HEK293 (cell line): ENCODE results near the gene RAD23B.

Experiments used
- CTCF ChIA-PET: fragments of 350-600 bp; formaldehyde crosslinking; extraction: SDS; loops from one replicate; lab custom pipeline; 2021; ENCODE audit warnings: antibody characterized with exemption; lab: Yijun Ruan, JAX
- POLR2A ChIA-PET: fragments of 300-600 bp; formaldehyde crosslinking; extraction: SDS; loops from one replicate; lab custom pipeline; 2020; ENCODE audit warnings: antibody characterized with exemption, inconsistent platforms; lab: Yijun Ruan, JAX
- H3K27ac ChIP-seq: fragments of 200-500 bp; sonication (Bioruptor generic); 2 replicates; pipeline ENCODE4 v1.5.1; 2014; ENCODE audit warnings: low read depth, low read length, control low read depth, inconsistent platforms; ENCODE audit errors: extremely low read depth
- H3K36me3 ChIP-seq, 2 experiments: fragments of 200-500 bp in 1 of 2; sonication (Bioruptor generic) in 1 of 2; 1 replicate in 1 of 2; 2 replicates in 1 of 2; pipeline ENCODE4 v1.5.1; 2014 to 2017; ENCODE audit warnings: inconsistent platforms in 2 of 2, low read length in 2 of 2; ENCODE audit not compliant: control insufficient read depth in 2 of 2, insufficient read depth in 1 of 2
- H3K4me1 ChIP-seq: fragments of 200-500 bp; sonication (Bioruptor generic); 2 replicates; pipeline ENCODE4 v1.5.1; 2014; ENCODE audit warnings: mild to moderate bottlenecking, low read length, inconsistent platforms; ENCODE audit not compliant: control insufficient read depth, insufficient read depth
- H3K4me3 ChIP-seq: 2 replicates; pipeline ENCODE4 v1.5.1; 2011; ENCODE audit warnings: low read depth, mild to moderate bottlenecking, control low read depth, low read length, moderate library complexity
- H3K9me3 ChIP-seq: fragments of 200-500 bp; sonication (Bioruptor generic); 2 replicates; pipeline ENCODE4 v1.5.1; 2014; ENCODE audit warnings: low read depth, low read length, inconsistent platforms; ENCODE audit not compliant: control insufficient read depth, insufficient read depth
- GLIS1 ChIP-seq: fragments of 450-650 bp; formaldehyde crosslinking; IDR thresholded peaks from 2 replicates; pipeline ENCODE4 v1.5.1; 2016; ENCODE audit warnings: missing biosample characterization, missing genetic modification characterization
- HOXD13 ChIP-seq: sonication (generic); formaldehyde crosslinking; IDR thresholded peaks from 2 replicates; pipeline ENCODE4 v1.8.0; 2022; ENCODE audit warnings: missing genetic modification reagents, borderline replicate concordance
- KLF16 ChIP-seq: fragments of 450-650 bp; formaldehyde crosslinking; IDR thresholded peaks from 2 replicates; pipeline ENCODE4 v1.5.1; 2017; ENCODE audit warnings: missing biosample characterization, missing genetic modification characterization
- KLF8 ChIP-seq: fragments of 450-650 bp; formaldehyde crosslinking; IDR thresholded peaks from 2 replicates; pipeline ENCODE4 v1.5.1; 2016; ENCODE audit warnings: missing biosample characterization, missing genetic modification characterization
- PRDM2 ChIP-seq: fragments of 450-650 bp; formaldehyde crosslinking; IDR thresholded peaks from 2 replicates; pipeline ENCODE4 v1.5.1; 2016; ENCODE audit warnings: missing biosample characterization, missing genetic modification characterization, borderline replicate concordance
- SALL2 ChIP-seq: fragments of 450-650 bp; formaldehyde crosslinking; IDR thresholded peaks from 2 replicates; pipeline ENCODE4 v1.5.0; 2017; ENCODE audit warnings: missing biosample characterization, mild to moderate bottlenecking, missing genetic modification characterization, borderline replicate concordance
- ZBTB20 ChIP-seq: fragments of 450-650 bp; formaldehyde crosslinking; IDR thresholded peaks from 2 replicates; pipeline ENCODE4 v1.5.1; 2016; ENCODE audit warnings: missing biosample characterization, missing genetic modification characterization
- ZBTB48 ChIP-seq: fragments of 450-650 bp; formaldehyde crosslinking; IDR thresholded peaks from 2 replicates; pipeline ENCODE4 v1.5.1; 2016; ENCODE audit warnings: missing biosample characterization, missing genetic modification characterization
- ZFP41 ChIP-seq: fragments of 450-650 bp; formaldehyde crosslinking; IDR thresholded peaks from 2 replicates; pipeline ENCODE4 v1.5.1; 2016; ENCODE audit warnings: missing biosample characterization, missing genetic modification characterization, borderline replicate concordance
- ZFP69B ChIP-seq: fragments of 450-650 bp; formaldehyde crosslinking; IDR thresholded peaks from 2 replicates; pipeline ENCODE4 v1.5.1; 2016; ENCODE audit warnings: missing biosample characterization, missing genetic modification characterization
- ZNF121 ChIP-seq: fragments of 450-650 bp; formaldehyde crosslinking; IDR thresholded peaks from 2 replicates; pipeline ENCODE4 v1.5.1; 2016; ENCODE audit warnings: missing biosample characterization, missing genetic modification characterization
- ZNF138 ChIP-seq: fragments of 450-650 bp; formaldehyde crosslinking; IDR thresholded peaks from 2 replicates; pipeline ENCODE4 v1.5.1; 2016; ENCODE audit warnings: missing biosample characterization, missing genetic modification characterization, borderline replicate concordance
- ZNF19 ChIP-seq: fragments of 450-650 bp; formaldehyde crosslinking; IDR thresholded peaks from 2 replicates; pipeline ENCODE4; 2016; ENCODE audit warnings: missing biosample characterization, missing genetic modification characterization, low read depth
- ZNF518A ChIP-seq: fragments of 450-650 bp; formaldehyde crosslinking; conservative IDR thresholded peaks from 2 replicates; pipeline ENCODE4 v1.5.1; 2016; ENCODE audit warnings: low read depth, missing biosample characterization, missing genetic modification characterization
- ZNF610 ChIP-seq: fragments of 450-650 bp; formaldehyde crosslinking; IDR thresholded peaks from 2 replicates; pipeline ENCODE4 v1.5.1; 2016; ENCODE audit warnings: missing biosample characterization, missing genetic modification characterization, borderline replicate concordance
- ZNF626 ChIP-seq: fragments of 450-650 bp; sonication (Bioruptor Pico); formaldehyde crosslinking; IDR thresholded peaks from 2 replicates; pipeline ENCODE4 v1.5.1; 2018; ENCODE audit warnings: missing biosample characterization, missing genetic modification characterization, inconsistent platforms
- ZNF629 ChIP-seq: fragments of 450-650 bp; formaldehyde crosslinking; IDR thresholded peaks from 2 replicates; pipeline ENCODE4 v1.5.1; 2017; ENCODE audit warnings: missing biosample characterization, missing genetic modification characterization
- ZNF692 ChIP-seq: fragments of 450-650 bp; formaldehyde crosslinking; IDR thresholded peaks from 2 replicates; pipeline ENCODE4 v1.5.1; 2016; ENCODE audit warnings: missing biosample characterization, missing genetic modification characterization
- ZNF701 ChIP-seq: fragments of 450-650 bp; formaldehyde crosslinking; IDR thresholded peaks from 2 replicates; pipeline ENCODE4 v1.5.1; 2016; ENCODE audit warnings: missing biosample characterization, missing genetic modification characterization
- ZSCAN4 ChIP-seq: fragments of 450-650 bp; formaldehyde crosslinking; IDR thresholded peaks from 2 replicates; pipeline ENCODE4 v1.5.1; 2017; ENCODE audit warnings: missing biosample characterization, missing genetic modification characterization

The RAD23B gene

GRCh38 chr9:107249665-107250285 is 33.3 kb upstream of the RAD23B start (continued):
- no peak for TF ChIP-seq ZFP41 (tag by site-specific recombination)
- TF ChIP-seq, all 188 proteins: peak for 0

- Histone ChIP-seq H3K36me3 (no peaks in the 10 kb centered on the region), H3K4me1 (no peaks in the 10 kb centered on the region), H3K4me3 (no peak overlapping the region), H3K27ac (no peak overlapping the region), H3K9me3 (no peaks in the 10 kb centered on the region)
- POLR2A ChIA-PET = no interaction called here
- CTCF ChIA-PET = interaction anchor here (0.6 to 0.8 kb wide), 2 partner anchors 9 to 89 kb away, joined by 3 to 4 read pairs; no protein-coding TSS in a partner anchor
- TF ChIP-seq HOXD13 (CRISPR knock-in tag) (no peak), KLF16 (tag by site-specific recombination) (no peak), ZNF701 (tag by site-specific recombination) (no peak), KLF8 (no peak), ZBTB20 (tag by site-specific recombination) (no peak), ZNF121 (tag by site-specific recombination) (no peak), ZNF626 (tag by site-specific recombination) (no peak), ZNF138 (tag by site-specific recombination) (no peak), PRDM2 (tag by site-specific recombination) (no peak), ZNF518A (tag by site-specific recombination) (no peak), ZNF629 (no peak), ZFP41 (tag by site-specific recombination) (no peak), ZSCAN4 (tag by site-specific recombination) (no peak), ZBTB48 (no peak), ZNF692 (tag by site-specific recombination) (no peak), GLIS1 (no peak), ZFP69B (tag by site-specific recombination) (no peak), SALL2 (tag by site-specific recombination) (no peak), ZNF610 (tag by site-specific recombination) (no peak), ZNF19 (tag by site-specific recombination) (no peak)
These were observed 31.2 kb upstream of the RAD23B start for GRCh38 chr9:107251756-107252322.
